GM12875 (cell line): ENCODE measurements around the gene ERRFI1.
A peak's percentile ranks its signal among the peaks of the same experiment; 100 is the strongest.

Experiments
- H3K4me3 ChIP-seq: one replicate; pipeline ENCODE4 v1.5.1; 2011; ENCODE audit warnings: low read depth, low read length, control low read depth
- TF ChIP-seq, protein P1 (sequence below): IDR thresholded peaks from 2 replicates; pipeline ENCODE4 v1.5.1; 2011; ENCODE audit warnings: low read depth, mild to moderate bottlenecking, control low read depth, inconsistent platforms, low read length, moderate library complexity, borderline replicate concordance; ENCODE audit not compliant: insufficient read depth

ERRFI1 gene

DNA sequence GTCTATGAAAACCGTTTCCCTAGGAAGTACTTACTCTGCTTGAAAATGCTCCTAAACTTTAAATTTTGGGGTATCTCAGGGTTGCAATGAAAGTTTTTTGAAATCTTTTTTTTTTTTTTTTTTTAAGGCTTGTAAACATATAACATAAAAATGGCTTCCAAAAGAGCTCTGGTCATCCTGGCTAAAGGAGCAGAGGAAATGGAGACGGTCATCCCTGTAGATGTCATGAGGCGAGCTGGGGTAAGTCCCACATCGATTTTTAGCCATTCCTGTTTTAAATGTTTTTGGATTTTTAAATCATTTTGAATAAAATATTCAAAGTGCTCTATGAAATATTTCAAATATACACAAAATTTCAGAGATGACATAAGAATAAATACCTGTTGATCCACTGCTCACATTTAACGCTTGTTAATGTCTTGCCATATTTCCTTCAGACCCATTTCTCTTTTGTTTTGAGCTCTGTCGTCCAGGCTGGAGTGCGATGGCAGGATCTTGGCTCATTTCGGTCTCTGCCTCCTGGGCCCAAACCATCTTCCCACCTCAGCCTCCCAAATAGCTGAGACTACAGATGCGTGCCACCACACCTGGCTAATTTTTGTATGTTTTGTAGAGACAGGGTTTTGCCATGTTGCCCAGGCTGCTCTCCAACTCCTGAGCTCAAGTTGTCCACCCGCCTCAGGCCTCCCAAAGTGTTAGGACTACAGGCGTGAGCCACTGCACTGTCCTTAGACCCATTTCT, 63.3 kb downstream of the ERRFI1 start:
- TF ChIP-seq, protein P1, sequence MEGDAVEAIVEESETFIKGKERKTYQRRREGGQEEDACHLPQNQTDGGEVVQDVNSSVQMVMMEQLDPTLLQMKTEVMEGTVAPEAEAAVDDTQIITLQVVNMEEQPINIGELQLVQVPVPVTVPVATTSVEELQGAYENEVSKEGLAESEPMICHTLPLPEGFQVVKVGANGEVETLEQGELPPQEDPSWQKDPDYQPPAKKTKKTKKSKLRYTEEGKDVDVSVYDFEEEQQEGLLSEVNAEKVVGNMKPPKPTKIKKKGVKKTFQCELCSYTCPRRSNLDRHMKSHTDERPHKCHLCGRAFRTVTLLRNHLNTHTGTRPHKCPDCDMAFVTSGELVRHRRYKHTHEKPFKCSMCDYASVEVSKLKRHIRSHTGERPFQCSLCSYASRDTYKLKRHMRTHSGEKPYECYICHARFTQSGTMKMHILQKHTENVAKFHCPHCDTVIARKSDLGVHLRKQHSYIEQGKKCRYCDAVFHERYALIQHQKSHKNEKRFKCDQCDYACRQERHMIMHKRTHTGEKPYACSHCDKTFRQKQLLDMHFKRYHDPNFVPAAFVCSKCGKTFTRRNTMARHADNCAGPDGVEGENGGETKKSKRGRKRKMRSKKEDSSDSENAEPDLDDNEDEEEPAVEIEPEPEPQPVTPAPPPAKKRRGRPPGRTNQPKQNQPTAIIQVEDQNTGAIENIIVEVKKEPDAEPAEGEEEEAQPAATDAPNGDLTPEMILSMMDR: no peak
- H3K4me3 ChIP-seq: peak overlapping the region; percentile 93

DNA sequence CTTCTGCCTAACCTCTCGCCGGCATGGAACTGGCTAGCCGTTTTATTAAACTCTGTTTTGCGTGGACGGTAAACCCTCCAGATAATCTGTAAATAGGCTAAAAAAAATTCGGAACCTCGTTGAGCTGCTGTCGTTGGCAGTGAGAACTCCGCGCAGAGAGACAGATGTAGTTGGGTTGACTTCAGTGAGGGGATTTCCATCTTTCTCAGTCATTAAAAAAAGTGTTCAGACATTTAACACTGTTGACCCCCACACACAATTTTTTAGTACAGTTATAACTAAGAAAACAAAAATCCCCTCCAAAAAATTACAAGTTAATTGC, 64.1 kb downstream of the ERRFI1 start:
- TF ChIP-seq, protein P1: no peak
- peak overlapping the region; percentile 93 for H3K4me3 ChIP-seq
